HepG2 (cell line): ENCODE data around the gene KHNYN. TPM values are rescaled to one million over a fixed set of nuclear protein-coding genes. Genes with fewer than 3 reads are reported as not detected.

Experiments used
- ATAC-seq: fragments of 200-7000 bp; cut with Tn5 transposase; 3 replicates; pipeline ENCODE4 v1.9.1; 2020; ENCODE audit warnings: mild to moderate bottlenecking, moderate library complexity
- BruUV-seq: library from RNA; stranded (reverse); fragments of 400-500 nt; replicated peaks from 2 replicates; lab custom pipeline; 2021; lab: Mats Ljungman, UMichigan
- CTCF ChIA-PET: fragments of 300-600 bp; formaldehyde crosslinking; extraction: SDS; loops from one replicate; lab custom pipeline; 2021; ENCODE audit warnings: low total read pairs, inconsistent platforms, low intra/inter-chr PET ratio; lab: Yijun Ruan, JAX
- POLR2A ChIA-PET: fragments of 350-600 bp; sonication (Branson Sonifier 250); formaldehyde crosslinking; loops from one replicate; lab custom pipeline; 2020; ENCODE audit warnings: antibody characterized with exemption, inconsistent platforms; lab: Yijun Ruan, JAX
- DNase-seq: peaks from one replicate; pipeline ENCODE4 v3.0.0-alpha.2; 2015; ENCODE audit warnings: low spot score
- FAIRE-seq: peaks from 3 replicates; lab custom pipeline; 2011; peaks lifted over from hg19 to GRCh38; lab: Jason Lieb, UNC
- H2AFZ ChIP-seq: one replicate; pipeline ENCODE4 v1.6.1; 2011; ENCODE audit warnings: low read length, inconsistent platforms
- H3K27ac ChIP-seq: fragments of 300-600 bp; 3 replicates; pipeline ENCODE4 v1.8.0; 2011; ENCODE audit warnings: mixed run types, mild to moderate bottlenecking, mixed read lengths, low read length, inconsistent platforms; ENCODE audit not compliant: insufficient read depth; ENCODE audit errors: extremely low read length
- H3K27me3 ChIP-seq, 2 experiments: fragments of 200-600 bp in 1 of 2; 2 replicates in 1 of 2; 3 replicates in 1 of 2; pipeline versions ENCODE4 v1.6.0 to v1.8.0; 2011; ENCODE audit warnings: low read length in 2 of 2, mild to moderate bottlenecking in 2 of 2, moderate library complexity in 2 of 2, inconsistent platforms in 1 of 2; ENCODE audit not compliant: insufficient read depth in 2 of 2, control insufficient read depth in 1 of 2
- H3K36me3 ChIP-seq, 2 experiments: fragments of 200-600 bp in 1 of 2; replicated peaks in 1 of 2; 2 replicates in 1 of 2; 3 replicates in 1 of 2; pipeline versions ENCODE4 v1.5.1 to v1.8.0; 2011; ENCODE audit warnings: low read length in 2 of 2, inconsistent platforms in 1 of 2; ENCODE audit not compliant: insufficient read depth in 2 of 2, control insufficient read depth in 1 of 2
- H3K4me1 ChIP-seq: 2 replicates; pipeline ENCODE4 v1.5.1; 2012; ENCODE audit warnings: low read length, inconsistent platforms; ENCODE audit not compliant: insufficient read depth
- H3K4me2 ChIP-seq: 2 replicates; pipeline ENCODE4 v1.6.0; 2011; ENCODE audit warnings: low read depth, low read length, inconsistent platforms
- H3K4me3 ChIP-seq, 3 experiments: fragments of 200-600 bp in 1 of 3; sonication (generic), shearing (Covaris generic) in 1 of 3; replicated peaks in 1 of 3; 2 replicates each; pipeline ENCODE4 v1.5.1; 2011 to 2016; ENCODE audit warnings: low read length in 3 of 3, inconsistent platforms in 2 of 3, low read depth in 2 of 3, mild to moderate bottlenecking in 2 of 3, control low read depth in 1 of 3, mixed read lengths in 1 of 3; ENCODE audit not compliant: insufficient read depth in 1 of 3
- H3K79me2 ChIP-seq: one replicate; pipeline ENCODE4 v1.6.1; 2011; ENCODE audit warnings: low read length, inconsistent platforms; ENCODE audit not compliant: insufficient read depth
- H3K9ac ChIP-seq: 2 replicates; pipeline ENCODE4 v1.6.0; 2011; ENCODE audit warnings: mild to moderate bottlenecking, low read depth, low read length, inconsistent platforms; ENCODE audit not compliant: insufficient read depth
- H3K9me3 ChIP-seq: 2 replicates; pipeline ENCODE4 v1.5.1; 2012; ENCODE audit warnings: mild to moderate bottlenecking, low read length
- H4K20me1 ChIP-seq: 2 replicates; pipeline ENCODE4 v1.6.0; 2011; ENCODE audit warnings: inconsistent platforms, mild to moderate bottlenecking, low read length, moderate library complexity; ENCODE audit not compliant: insufficient read depth
- HIC2 ChIP-seq: sonication (generic); formaldehyde crosslinking; IDR thresholded peaks from 2 replicates; pipeline ENCODE4 v1.9.0; 2022; ENCODE audit warnings: low read depth, missing genetic modification reagents
- HIVEP1 ChIP-seq: sonication (generic); formaldehyde crosslinking; IDR thresholded peaks from 2 replicates; pipeline ENCODE4 v1.4.0; 2020; ENCODE audit warnings: mild to moderate bottlenecking, missing genetic modification reagents
- HNRNPL ChIP-seq: fragments of 200-400 bp; formaldehyde crosslinking; IDR thresholded peaks from 2 replicates; pipeline ENCODE4 v1.6.1; 2017; ENCODE audit warnings: mild to moderate bottlenecking, low read depth, low read length
- MAFF ChIP-seq: IDR thresholded peaks from 2 replicates; pipeline ENCODE4 v1.6.1; 2011; ENCODE audit warnings: low read depth, low read length, improper control_type of control experiment
- MAFK ChIP-seq, 2 experiments: IDR thresholded peaks in 1 of 2; conservative IDR thresholded peaks in 1 of 2; 2 replicates each; pipeline ENCODE4 v1.6.1; 2011; ENCODE audit warnings: improper control_type of control experiment in 2 of 2, low read length in 2 of 2
- SNAPC2 ChIP-seq: sonication (generic); formaldehyde crosslinking; IDR thresholded peaks from 2 replicates; pipeline ENCODE4 v1.8.1; 2022; ENCODE audit warnings: mild to moderate bottlenecking, missing genetic modification reagents
- ZNF574 ChIP-seq: sonication (generic); formaldehyde crosslinking; IDR thresholded peaks from 2 replicates; pipeline ENCODE4 v1.4.0; 2020; ENCODE audit warnings: missing genetic modification reagents
- WGBS: methylation state at CpG from one replicate; pipeline ENCODE4 v1.1.6; 2017; ENCODE audit warnings: low lambda C conversion rate; 5-methylcytosine and 5-hydroxymethylcytosine counted together
- in situ Hi-C: cut with HindIII; loops from 2 replicates; pipeline ENCODE4 v1.10.0; 2017; ENCODE audit warnings: low pct_unique_long_range_greater_than_20kb; ENCODE audit not compliant: extremely low pct_ligation_motif_present
- intact Hi-C: fragments of 100-400 bp; cut with micrococcal nuclease; formaldehyde crosslinking; loops from one replicate; pipeline ENCODE4 v1.10.0; 2022; ENCODE audit not compliant: unreplicated experiment
- polyA plus RNA-seq, 8 experiments: library from polyadenylated mRNA; depleted of rRNA in 3 of 8; stranded (reverse) in 7 of 8; unstranded in 1 of 8; fragments of >200 nt; fragmentation: Illumina TruSeq in 4 of 8; extraction: Trizol in 4 of 8; gene quantifications; 2 replicates each; pipeline versions ENCODE4 v1.2.1 to v1.2.3, GENCODE V29; 2011 to 2016; ENCODE audit warnings: low read depth in 4 of 8, missing spikeins in 1 of 8, mixed read lengths in 1 of 8; ENCODE audit not compliant: insufficient read depth in 1 of 8
- total RNA-seq, 5 experiments: library from RNA; depleted of rRNA; stranded (reverse); fragments of >200 nt; fragmentation: Illumina TruSeq; extraction: Trizol; gene quantifications; 2 replicates each; pipeline ENCODE4 v1.2.3, GENCODE V29; 2016; ENCODE audit warnings: low read depth in 1 of 5

Gene KHNYN
- total and polyA plus RNA-seq, 2 of the 13 experiments (the other 11 are each of a cell fraction or from before 2014, with no cell fraction given) = 52.8 to 75.7 TPM

GRCh38 chr14:24394275-24394674, 35.5 kb upstream of the KHNYN start (continued):
- TF ChIP-seq HIVEP1 (CRISPR knock-in tag) = no peak

- no peak overlapping the region for H3K27ac ChIP-seq
- POLR2A ChIA-PET = no interaction called here
Measured at GRCh38 chr14:24395609-24396582, 33.9 kb upstream of the KHNYN start.

More at GRCh38 chr14:24395609-24396582, 33.9 kb upstream of the KHNYN start:
- Histone ChIP-seq H3K79me2 (no peaks in the 10 kb centered on the region), H3K4me2 (no peak overlapping the region), H3K36me3 (no peaks in the 10 kb centered on the region), H4K20me1 (no peaks in the 10 kb centered on the region), H3K9me3 (no peaks in the 10 kb centered on the region), H3K27me3 (peaks cover 16 to 65% of the 10 kb centered on the region in 2 experiments; a peak in 4 of 5 replicates), H2AFZ (no peak overlapping the region), H3K4me1 (peaks cover 48% of the 10 kb centered on the region), H3K4me3 (no peak overlapping the region), H3K9ac (no peak overlapping the region)
- FAIRE-seq = no peak
- peak; percentile 7; the same call in 2 of the 3 replicates for ATAC-seq
- BruUV-seq = no TSS peak
- intact Hi-C loops = no loop called here
- no peak for DNase-seq
- 0 out of 2 replicates have a peak, but pooled peaks have one; percentile 31 for TF ChIP-seq HNRNPL
- TF ChIP-seq ZNF574 (CRISPR knock-in tag) = no peak
- no peak for TF ChIP-seq SNAPC2 (CRISPR knock-in tag)
- TF ChIP-seq MAFF = peak; percentile 70; the same call in 1 of the 2 replicates
- 0 out of 2 replicates have a peak, but pooled peaks have one; percentile 39 for TF ChIP-seq HIC2 (CRISPR knock-in tag)
- peak; percentile 84 to 88 for TF ChIP-seq MAFK (conservative IDR thresholded peaks at IDR 0.05 in 1 of 2, IDR thresholded peaks at IDR 0.05 in 1 of 2; ENCODE audit: low read length in 2 of 2)
- in situ Hi-C loops = no loop called here
- 33% methylated on average over 8 of the region's 8 CpGs for WGBS
- CTCF ChIA-PET = no interaction called here
